Mucosa of gallbladder (tissue), 1 donor: ENCODE results near the gene IP6K3. TPM values are rescaled to one million over a fixed set of nuclear protein-coding genes. Genes with fewer than 3 reads are reported as not detected.

ENCODE experiments used
- DNase-seq: peaks from one replicate; pipeline ENCODE4 v3.0.0-alpha.2; 2020; ENCODE audit warnings: low spot score
- total RNA-seq: library from RNA; stranded (reverse); gene quantifications from one replicate; pipeline ENCODE4 v1.2.1, GENCODE V29; 2021
- donor health status: DM: no; HTN: no; CAD: no.

Gene IP6K3
- total RNA-seq, 1 donor from 2014 or later = 0.26 TPM

GRCh38 chr6:33676416-33677142, 70.1 kb downstream of the IP6K3 start:
- DNase-seq = no peak

DNA sequence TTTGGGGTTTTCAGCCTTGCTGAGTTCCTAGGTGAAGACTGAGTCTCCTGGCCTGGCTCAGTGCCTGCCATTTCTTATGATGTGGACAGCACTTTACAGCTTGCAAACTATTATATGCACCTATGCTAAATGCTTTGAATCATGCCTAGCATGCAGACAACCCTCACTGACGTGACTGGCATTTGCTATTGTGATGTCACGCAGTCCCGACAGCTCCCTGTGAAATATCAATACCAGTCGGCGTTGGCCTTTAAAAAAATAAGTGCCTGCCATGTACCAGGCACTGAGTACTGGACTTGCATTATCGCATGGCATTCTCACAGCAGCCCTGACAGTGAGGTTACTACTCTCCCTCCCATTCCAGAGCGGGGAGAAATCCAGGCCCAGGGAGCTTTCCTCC, 70.7 kb downstream of the IP6K3 start:
- no peak for DNase-seq

DNA sequence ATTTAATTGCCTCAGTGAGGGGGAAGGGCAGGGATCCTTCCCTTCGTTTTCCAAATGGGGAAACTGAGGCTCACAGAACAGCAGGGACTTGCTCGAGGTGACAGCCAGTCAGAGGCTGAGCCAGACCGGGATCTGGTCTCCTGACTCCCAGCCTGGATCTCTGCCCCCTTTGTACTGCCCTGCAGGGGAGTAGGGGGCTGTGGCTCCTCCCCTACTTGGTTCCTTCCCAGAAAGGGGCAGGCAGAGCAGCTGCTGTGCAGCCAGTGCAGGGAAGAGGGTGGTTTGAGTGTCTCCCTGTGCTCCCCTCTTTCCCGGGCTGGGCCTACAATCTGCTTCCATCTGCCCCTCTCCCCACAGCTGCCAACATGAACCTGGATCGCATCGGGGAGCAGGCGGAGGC, 72.9 kb downstream of the IP6K3 start:
- no peak for DNase-seq

DNA sequence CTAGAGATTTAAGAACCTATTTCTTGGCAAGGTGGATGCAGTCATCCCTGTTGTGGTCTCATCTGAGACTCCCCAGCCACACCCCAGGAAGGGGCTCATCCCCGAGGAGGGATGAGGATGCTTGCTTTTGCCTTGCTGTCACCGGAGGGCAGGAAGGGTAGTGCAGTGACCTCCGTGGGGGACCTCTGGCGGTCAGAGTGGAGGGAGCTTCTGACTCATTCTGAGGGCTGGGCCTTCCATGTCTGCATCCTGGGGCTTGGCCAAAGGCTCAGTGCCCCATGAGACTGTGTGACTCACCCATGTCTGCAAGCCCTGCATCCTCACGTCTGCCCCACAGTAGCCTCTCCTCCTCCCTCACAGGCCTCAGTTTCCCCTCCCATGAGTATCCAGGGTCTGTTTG, 73.9 kb downstream of the IP6K3 start:
- DNase-seq = peak; percentile 65

DNA sequence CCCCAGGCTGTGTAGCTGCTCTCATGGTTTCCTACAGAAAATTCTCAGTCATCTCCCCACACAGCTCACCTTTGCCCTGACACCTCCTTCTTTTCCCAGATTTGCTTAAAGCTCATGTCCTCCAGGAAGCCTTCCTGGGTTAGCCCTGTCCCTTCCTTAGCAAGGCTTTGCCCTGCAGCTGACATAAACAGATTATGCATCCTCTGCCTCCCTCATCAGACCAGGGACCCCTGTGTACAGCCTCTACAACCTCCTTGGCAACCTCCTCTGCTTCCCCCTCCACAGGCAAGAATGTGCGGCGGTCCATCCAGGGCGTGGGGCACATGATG, 75.0 kb downstream of the IP6K3 start:
- no peak for DNase-seq

Other genes with a start within 250 kb of the IP6K3 start
- gene BAK1, start 166.6 kb downstream of the IP6K3 start, total RNA-seq = 28.2 TPM
- gene ITPR3, start 125.6 kb downstream of the IP6K3 start, total RNA-seq = 104 TPM
- gene UQCC2, start 35.2 kb downstream of the IP6K3 start, total RNA-seq = 44.3 TPM
- gene LEMD2, start 42.2 kb upstream of the IP6K3 start, total RNA-seq = 68.4 TPM
- not detected for gene MLN, start 57.1 kb upstream of the IP6K3 start, total RNA-seq